ENCODE data around the gene DDX24.

GRCh38 chr14:94127330-94127729 lies 46.3 kb upstream of the DDX24 start:
- TF ChIP-seq EP300 (IDR thresholded peaks at IDR 0.05; ENCODE audit: borderline replicate concordance) (no peak), RAD21 (IDR thresholded peaks at IDR 0.05; ENCODE audit: low read depth) (no peak), CEBPB (IDR thresholded peaks at IDR 0.05) (no peak)

Measured in Ishikawa (cell line).